Measurements from ENCODE around the gene CHST11.
A peak's percentile ranks its signal among the peaks of the same experiment; 100 is the strongest.
"Not testable (repeated sequence)": the region's sequence is repeated elsewhere in the genome, so short reads cannot be mapped to it uniquely, and the experiment has no call there.

The CHST11 gene

DNA sequence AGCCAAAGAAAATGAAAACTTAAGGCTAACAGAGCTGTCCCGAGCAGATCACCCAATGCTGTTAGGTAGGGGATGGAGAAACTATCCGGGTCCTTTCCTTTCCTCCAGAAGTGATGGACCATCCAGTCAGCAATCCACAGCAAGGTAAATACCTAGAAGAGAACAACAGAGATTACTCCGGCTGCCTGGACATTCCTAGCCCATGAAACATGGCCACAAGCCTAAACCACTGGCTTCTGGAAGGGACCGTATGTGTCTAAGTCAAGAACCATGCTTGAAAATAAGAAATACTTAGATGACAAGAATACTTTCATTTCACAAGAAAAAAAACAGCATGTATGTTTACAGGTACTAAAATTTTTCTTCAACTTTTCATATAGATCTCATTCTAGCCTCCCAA lies 348.4 kb downstream of the CHST11 start:
- CTCF ChIA-PET = interaction anchor here (1.0 to 1.1 kb wide), 2 partner anchors 13 to 249 kb away, joined by 3 to 4 read pairs; no protein-coding TSS in a partner anchor
- POLR2A ChIA-PET = no interaction called here
- H3K4me3 ChIP-seq (ENCODE audit: low read depth, low read length) = no peak overlapping the region
- no peaks in the 10 kb centered on the region for H3K4me1 ChIP-seq (ENCODE audit: control insufficient read depth, insufficient read depth, low read length)
- H3K9me3 ChIP-seq (ENCODE audit: control insufficient read depth, insufficient read depth, low read depth, low read length) = no peaks in the 10 kb centered on the region
- TF ChIP-seq ZFHX2 (tag by site-specific recombination; conservative IDR thresholded peaks at IDR 0.05) (no peak), ZNF76 (tag by site-specific recombination; IDR thresholded peaks at IDR 0.05; ENCODE audit: borderline replicate concordance, low read depth) (no peak), OSR2 (tag by site-specific recombination; IDR thresholded peaks at IDR 0.05) (no peak), EGR2 (tag by site-specific recombination; IDR thresholded peaks at IDR 0.05; ENCODE audit: low read depth) (no peak), ZNF155 (tag by site-specific recombination; IDR thresholded peaks at IDR 0.05) (no peak), ZNF629 (tag by site-specific recombination; IDR thresholded peaks at IDR 0.05) (no peak), HOXC10 (CRISPR knock-in tag; IDR thresholded peaks at IDR 0.05) (no peak)
- TF ChIP-seq, protein P1, sequence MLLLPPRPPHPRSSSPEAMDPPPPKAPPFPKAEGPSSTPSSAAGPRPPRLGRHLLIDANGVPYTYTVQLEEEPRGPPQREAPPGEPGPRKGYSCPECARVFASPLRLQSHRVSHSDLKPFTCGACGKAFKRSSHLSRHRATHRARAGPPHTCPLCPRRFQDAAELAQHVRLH (tag by site-specific recombination; IDR thresholded peaks at IDR 0.05) = no peak
- TF ChIP-seq, protein P2, sequence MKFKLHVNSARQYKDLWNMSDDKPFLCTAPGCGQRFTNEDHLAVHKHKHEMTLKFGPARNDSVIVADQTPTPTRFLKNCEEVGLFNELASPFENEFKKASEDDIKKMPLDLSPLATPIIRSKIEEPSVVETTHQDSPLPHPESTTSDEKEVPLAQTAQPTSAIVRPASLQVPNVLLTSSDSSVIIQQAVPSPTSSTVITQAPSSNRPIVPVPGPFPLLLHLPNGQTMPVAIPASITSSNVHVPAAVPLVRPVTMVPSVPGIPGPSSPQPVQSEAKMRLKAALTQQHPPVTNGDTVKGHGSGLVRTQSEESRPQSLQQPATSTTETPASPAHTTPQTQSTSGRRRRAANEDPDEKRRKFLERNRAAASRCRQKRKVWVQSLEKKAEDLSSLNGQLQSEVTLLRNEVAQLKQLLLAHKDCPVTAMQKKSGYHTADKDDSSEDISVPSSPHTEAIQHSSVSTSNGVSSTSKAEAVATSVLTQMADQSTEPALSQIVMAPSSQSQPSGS (tag by site-specific recombination; IDR thresholded peaks at IDR 0.05; ENCODE audit: low read depth) = no peak
- H3K27ac ChIP-seq (ENCODE audit: extremely low read depth, low read depth, low read length) = no peak overlapping the region
- no peaks in the 10 kb centered on the region for H3K36me3 ChIP-seq (ENCODE audit: control insufficient read depth in 2 of 2, insufficient read depth in 1 of 2, low read length in 2 of 2)

DNA sequence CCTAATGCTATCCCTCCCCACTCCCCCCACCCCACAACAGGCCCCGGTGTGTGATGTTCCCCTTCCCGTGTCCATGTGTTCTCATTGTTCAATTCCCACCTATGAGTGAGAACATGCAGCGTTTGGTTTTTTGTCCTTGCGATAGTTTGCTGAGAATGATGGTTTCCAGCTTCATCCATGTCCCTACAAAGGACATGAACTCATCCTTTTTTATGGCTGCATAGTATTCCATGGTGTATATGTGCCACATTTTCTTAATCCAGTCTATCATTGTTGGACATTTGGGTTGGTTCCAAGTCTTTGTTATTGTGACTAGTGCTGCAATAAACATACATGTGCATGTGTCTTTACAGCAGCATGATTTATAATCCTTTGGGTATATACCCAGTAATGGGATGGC lies 349.4 kb downstream of the CHST11 start:
- POLR2A ChIA-PET = interaction anchor here (0.5 kb wide), 1 partner anchor 183 kb away, joined by 3 read pairs; no protein-coding TSS in a partner anchor
- H3K36me3 ChIP-seq (ENCODE audit: control insufficient read depth in 2 of 2, insufficient read depth in 1 of 2, low read length in 2 of 2); H3K4me1 ChIP-seq (ENCODE audit: control insufficient read depth, insufficient read depth, low read length); H3K27ac ChIP-seq (ENCODE audit: extremely low read depth, low read depth, low read length); H3K4me3 ChIP-seq (ENCODE audit: low read depth, low read length); H3K9me3 ChIP-seq (ENCODE audit: control insufficient read depth, insufficient read depth, low read depth, low read length): not testable (repeated sequence)
- peak; percentile 90 for TF ChIP-seq ZNF146 (tag by site-specific recombination; IDR thresholded peaks at IDR 0.05)
- TF ChIP-seq, protein P3, sequence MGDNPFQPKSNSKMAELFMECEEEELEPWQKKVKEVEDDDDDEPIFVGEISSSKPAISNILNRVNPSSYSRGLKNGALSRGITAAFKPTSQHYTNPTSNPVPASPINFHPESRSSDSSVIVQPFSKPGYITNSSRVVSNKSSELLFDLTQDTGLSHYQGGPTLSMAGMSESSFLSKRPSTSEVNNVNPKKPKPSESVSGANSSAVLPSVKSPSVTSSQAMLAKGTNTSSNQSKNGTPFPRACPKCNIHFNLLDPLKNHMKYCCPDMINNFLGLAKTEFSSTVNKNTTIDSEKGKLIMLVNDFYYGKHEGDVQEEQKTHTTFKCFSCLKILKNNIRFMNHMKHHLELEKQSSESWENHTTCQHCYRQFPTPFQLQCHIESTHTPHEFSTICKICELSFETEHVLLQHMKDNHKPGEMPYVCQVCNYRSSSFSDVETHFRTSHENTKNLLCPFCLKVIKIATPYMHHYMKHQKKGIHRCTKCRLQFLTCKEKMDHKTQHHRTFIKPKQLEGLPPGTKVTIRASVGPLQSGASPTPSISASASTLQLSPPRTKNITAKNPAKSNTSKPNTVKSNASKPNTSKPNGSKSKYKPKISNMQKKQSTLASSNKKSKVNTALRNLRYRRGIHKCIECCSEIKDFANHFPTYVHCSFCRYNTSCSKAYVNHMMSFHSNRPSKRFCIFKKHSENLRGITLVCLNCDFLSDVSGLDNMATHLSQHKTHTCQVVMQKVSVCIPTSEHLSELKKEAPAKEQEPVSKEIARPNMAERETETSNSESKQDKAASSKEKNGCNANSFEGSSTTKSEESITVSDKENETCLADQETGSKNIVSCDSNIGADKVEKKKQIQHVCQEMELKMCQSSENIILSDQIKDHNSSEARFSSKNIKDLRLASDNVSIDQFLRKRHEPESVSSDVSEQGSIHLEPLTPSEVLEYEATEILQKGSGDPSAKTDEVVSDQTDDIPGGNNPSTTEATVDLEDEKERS (tag by site-specific recombination; IDR thresholded peaks at IDR 0.05) = 0 out of 2 replicates have a peak, but pooled peaks have one; percentile 28
- CTCF ChIA-PET = interaction anchor here (0.5 to 1.0 kb wide), 2 partner anchors 248 to 1339 kb away, joined by 4 to 6 read pairs; no protein-coding TSS in a partner anchor

DNA sequence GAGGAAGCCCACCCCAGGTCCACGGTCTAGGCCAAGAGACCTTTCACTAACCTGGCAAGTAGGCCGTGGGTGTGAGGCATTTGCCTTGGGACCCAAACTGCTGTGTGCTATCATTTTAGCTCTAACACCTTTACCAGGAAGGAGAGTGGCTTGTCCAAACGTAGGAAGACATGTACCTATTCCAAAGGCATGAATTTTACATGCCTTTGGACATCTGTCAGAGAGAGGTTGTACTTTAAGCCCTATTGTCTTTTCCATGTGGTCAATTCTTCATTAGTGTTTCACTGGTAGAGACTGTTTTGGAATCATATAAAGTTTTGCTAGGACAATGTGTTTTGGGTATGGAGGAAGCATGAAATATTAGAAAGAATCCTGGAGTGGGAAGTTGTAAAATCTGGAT lies 352.5 kb downstream of the CHST11 start:
- Histone ChIP-seq H3K4me3 (ENCODE audit: low read depth, low read length) (no peak overlapping the region), H3K36me3 (ENCODE audit: control insufficient read depth in 2 of 2, insufficient read depth in 1 of 2, low read length in 2 of 2) (no peaks in the 10 kb centered on the region), H3K9me3 (ENCODE audit: control insufficient read depth, insufficient read depth, low read depth, low read length) (no peaks in the 10 kb centered on the region), H3K4me1 (ENCODE audit: control insufficient read depth, insufficient read depth, low read length) (no peaks in the 10 kb centered on the region), H3K27ac (ENCODE audit: extremely low read depth, low read depth, low read length) (no peak overlapping the region)
- ChIA-PET POLR2A (no interaction called here), CTCF (no interaction called here)
- TF ChIP-seq ZFP41 (tag by site-specific recombination; IDR thresholded peaks at IDR 0.05; ENCODE audit: borderline replicate concordance) = no peak
- no peak for TF ChIP-seq HOXD13 (CRISPR knock-in tag; IDR thresholded peaks at IDR 0.05; ENCODE audit: borderline replicate concordance)
- TF ChIP-seq ZNF221 (tag by site-specific recombination; IDR thresholded peaks at IDR 0.05; ENCODE audit: borderline replicate concordance) = no peak
- TF ChIP-seq ZNF324 (tag by site-specific recombination; IDR thresholded peaks at IDR 0.05) = no peak
- TF ChIP-seq ZNF473 (tag by site-specific recombination; IDR thresholded peaks at IDR 0.05) = no peak
- no peak for TF ChIP-seq ZEB2 (tag by site-specific recombination; IDR thresholded peaks at IDR 0.05)
- no peak for TF ChIP-seq ZNF623 (tag by site-specific recombination; IDR thresholded peaks at IDR 0.05)
- TF ChIP-seq, protein P4, sequence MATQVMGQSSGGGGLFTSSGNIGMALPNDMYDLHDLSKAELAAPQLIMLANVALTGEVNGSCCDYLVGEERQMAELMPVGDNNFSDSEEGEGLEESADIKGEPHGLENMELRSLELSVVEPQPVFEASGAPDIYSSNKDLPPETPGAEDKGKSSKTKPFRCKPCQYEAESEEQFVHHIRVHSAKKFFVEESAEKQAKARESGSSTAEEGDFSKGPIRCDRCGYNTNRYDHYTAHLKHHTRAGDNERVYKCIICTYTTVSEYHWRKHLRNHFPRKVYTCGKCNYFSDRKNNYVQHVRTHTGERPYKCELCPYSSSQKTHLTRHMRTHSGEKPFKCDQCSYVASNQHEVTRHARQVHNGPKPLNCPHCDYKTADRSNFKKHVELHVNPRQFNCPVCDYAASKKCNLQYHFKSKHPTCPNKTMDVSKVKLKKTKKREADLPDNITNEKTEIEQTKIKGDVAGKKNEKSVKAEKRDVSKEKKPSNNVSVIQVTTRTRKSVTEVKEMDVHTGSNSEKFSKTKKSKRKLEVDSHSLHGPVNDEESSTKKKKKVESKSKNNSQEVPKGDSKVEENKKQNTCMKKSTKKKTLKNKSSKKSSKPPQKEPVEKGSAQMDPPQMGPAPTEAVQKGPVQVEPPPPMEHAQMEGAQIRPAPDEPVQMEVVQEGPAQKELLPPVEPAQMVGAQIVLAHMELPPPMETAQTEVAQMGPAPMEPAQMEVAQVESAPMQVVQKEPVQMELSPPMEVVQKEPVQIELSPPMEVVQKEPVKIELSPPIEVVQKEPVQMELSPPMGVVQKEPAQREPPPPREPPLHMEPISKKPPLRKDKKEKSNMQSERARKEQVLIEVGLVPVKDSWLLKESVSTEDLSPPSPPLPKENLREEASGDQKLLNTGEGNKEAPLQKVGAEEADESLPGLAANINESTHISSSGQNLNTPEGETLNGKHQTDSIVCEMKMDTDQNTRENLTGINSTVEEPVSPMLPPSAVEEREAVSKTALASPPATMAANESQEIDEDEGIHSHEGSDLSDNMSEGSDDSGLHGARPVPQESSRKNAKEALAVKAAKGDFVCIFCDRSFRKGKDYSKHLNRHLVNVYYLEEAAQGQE (tag by site-specific recombination; IDR thresholded peaks at IDR 0.05) = no peak
- no peak for TF ChIP-seq MEIS1 (CRISPR knock-in tag; IDR thresholded peaks at IDR 0.05; ENCODE audit: borderline replicate concordance)
- no peak for TF ChIP-seq ZNF670 (tag by site-specific recombination; IDR thresholded peaks at IDR 0.05; ENCODE audit: low read depth)
- no peak for TF ChIP-seq ZNF202 (tag by site-specific recombination; IDR thresholded peaks at IDR 0.05; ENCODE audit: borderline replicate concordance)
- no peak for TF ChIP-seq SP3 (tag by site-specific recombination; IDR thresholded peaks at IDR 0.05)

Measured in HEK293 (cell line).